Esophagus muscularis mucosa (tissue), 3 donors: ENCODE data around the gene CFAP73.

Experiments used
- POLR2A ChIP-seq: fragments of 450-650 bp; IDR thresholded peaks from one replicate; pipeline ENCODE4 v1.6.1; 2017; ENCODE audit warnings: antibody characterized with exemption, moderate library complexity, mild to moderate bottlenecking, low read depth
- POLR2AphosphoS5 ChIP-seq, 2 donors: sonication (generic); formaldehyde crosslinking; IDR thresholded peaks; one replicate each; pipeline ENCODE4 v1.6.1; 2017; ENCODE audit warnings: antibody characterized with exemption in 2 of 2
- TF ChIP-seq, protein P1 (sequence below), 3 experiments: fragments of 200-600 bp in 2 of 3; fragments of 450-650 bp in 1 of 3; sonication (generic) in 2 of 3; IDR thresholded peaks; one replicate each; pipeline ENCODE4 v1.5.1; 2017 to 2019; ENCODE audit warnings: antibody characterized with exemption in 3 of 3, mild to moderate bottlenecking in 2 of 3, moderate library complexity in 1 of 3

DNA sequence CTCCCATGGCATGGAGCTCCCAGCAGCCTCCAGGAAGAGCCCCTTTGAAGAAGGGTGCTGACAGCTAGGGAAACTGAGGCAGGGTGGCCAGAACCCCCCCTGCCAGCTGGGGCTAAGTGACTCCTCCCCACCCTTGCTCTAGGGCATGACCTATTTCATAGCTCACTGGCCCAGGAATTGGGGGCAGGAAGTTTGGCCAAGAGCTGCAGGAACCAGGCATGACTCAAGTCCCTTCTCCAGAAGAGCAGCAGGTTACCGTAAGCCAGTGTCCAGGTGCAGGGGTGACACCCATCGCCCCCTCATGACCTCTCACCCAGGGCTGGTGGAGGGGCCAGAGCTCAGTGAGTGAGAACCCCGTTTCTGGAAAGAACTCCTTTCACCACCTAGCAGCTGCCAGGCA, 15.9 kb upstream of the CFAP73 start:
- TF ChIP-seq, protein P1, sequence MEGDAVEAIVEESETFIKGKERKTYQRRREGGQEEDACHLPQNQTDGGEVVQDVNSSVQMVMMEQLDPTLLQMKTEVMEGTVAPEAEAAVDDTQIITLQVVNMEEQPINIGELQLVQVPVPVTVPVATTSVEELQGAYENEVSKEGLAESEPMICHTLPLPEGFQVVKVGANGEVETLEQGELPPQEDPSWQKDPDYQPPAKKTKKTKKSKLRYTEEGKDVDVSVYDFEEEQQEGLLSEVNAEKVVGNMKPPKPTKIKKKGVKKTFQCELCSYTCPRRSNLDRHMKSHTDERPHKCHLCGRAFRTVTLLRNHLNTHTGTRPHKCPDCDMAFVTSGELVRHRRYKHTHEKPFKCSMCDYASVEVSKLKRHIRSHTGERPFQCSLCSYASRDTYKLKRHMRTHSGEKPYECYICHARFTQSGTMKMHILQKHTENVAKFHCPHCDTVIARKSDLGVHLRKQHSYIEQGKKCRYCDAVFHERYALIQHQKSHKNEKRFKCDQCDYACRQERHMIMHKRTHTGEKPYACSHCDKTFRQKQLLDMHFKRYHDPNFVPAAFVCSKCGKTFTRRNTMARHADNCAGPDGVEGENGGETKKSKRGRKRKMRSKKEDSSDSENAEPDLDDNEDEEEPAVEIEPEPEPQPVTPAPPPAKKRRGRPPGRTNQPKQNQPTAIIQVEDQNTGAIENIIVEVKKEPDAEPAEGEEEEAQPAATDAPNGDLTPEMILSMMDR (IDR thresholded peaks at IDR 0.05), result no peak
- TF ChIP-seq POLR2AphosphoS5 (IDR thresholded peaks at IDR 0.05) (no peak), POLR2A (no peak)
